Measurements from ENCODE around the gene TAF6L. TPM values are rescaled to one million over a fixed set of nuclear protein-coding genes. Genes with fewer than 3 reads are reported as not detected.

TAF6L gene
- total and polyA plus RNA-seq, 9 of the 15 experiments (the other 6 are each of a cell fraction or from before 2014, with no cell fraction given) = 0.04 to 45.5 (median 20.8) TPM

GRCh38 chr11:62791501-62792201 lies 20.5 kb downstream of the TAF6L start, which contains the start of gene TMEM223 (continued):
- TF ChIP-seq TBP (optimal IDR thresholded peaks at IDR 0.05; ENCODE audit: low read depth, low read length) (peak; percentile 67), ZNF77 (CRISPR knock-in tag; IDR thresholded peaks at IDR 0.05) (peak; percentile 66; the same call in 1 of the 2 replicates), ATF6 (CRISPR knock-in tag; IDR thresholded peaks at IDR 0.05) (no peak; the same call in 1 of the 2 replicates), CREM (IDR thresholded peaks at IDR 0.05; ENCODE audit: low read depth) (0 out of 2 replicates have a peak, but pooled peaks have one; percentile 5), ZFX (CRISPR knock-in tag; IDR thresholded peaks at IDR 0.05) (peak; percentile 83), POLR2H (tag; IDR thresholded peaks at IDR 0.05; ENCODE audit: low read depth) (peak; percentile 73; the same call in 1 of the 2 replicates), PATZ1 (CRISPR knock-in tag; IDR thresholded peaks at IDR 0.05; ENCODE audit: borderline replicate concordance) (0 out of 2 replicates have a peak, but pooled peaks have one; percentile 36), FOXA1 (IDR thresholded peaks at IDR 0.05; ENCODE audit: borderline replicate concordance) (no peak), SREBF1 (IDR thresholded peaks at IDR 0.05; ENCODE audit: borderline replicate concordance, low read depth, low read length) (0 out of 2 replicates have a peak, but pooled peaks have one; percentile 10), MLX (CRISPR knock-in tag; conservative IDR thresholded peaks at IDR 0.05) (no peak), SRSF3 (IDR thresholded peaks at IDR 0.05; ENCODE audit: insufficient read depth, low read length) (no peak), ARID4B (CRISPR knock-in tag; IDR thresholded peaks at IDR 0.05) (peak; percentile 97), USF1 (CRISPR knock-in tag; IDR thresholded peaks at IDR 0.05) (peak; percentile 41; the same call in 1 of the 2 replicates), TCF3 (CRISPR knock-in tag; IDR thresholded peaks at IDR 0.05) (peak; percentile 27; the same call in 1 of the 2 replicates), THRAP3 (IDR thresholded peaks at IDR 0.05; ENCODE audit: borderline replicate concordance) (0 out of 2 replicates have a peak, but pooled peaks have one; percentile 31), EGR1 (conservative IDR thresholded peaks at IDR 0.05) (peak; percentile 83)
